Raji (cell line): Measurements from ENCODE around the gene SYP.

ENCODE experiments used
- POLR2A ChIP-seq: IDR thresholded peaks from 2 replicates; pipeline ENCODE4 v1.6.1; 2011; ENCODE audit warnings: low read depth, low read length, control low read depth; ENCODE audit not compliant: insufficient read depth

SYP gene

DNA sequence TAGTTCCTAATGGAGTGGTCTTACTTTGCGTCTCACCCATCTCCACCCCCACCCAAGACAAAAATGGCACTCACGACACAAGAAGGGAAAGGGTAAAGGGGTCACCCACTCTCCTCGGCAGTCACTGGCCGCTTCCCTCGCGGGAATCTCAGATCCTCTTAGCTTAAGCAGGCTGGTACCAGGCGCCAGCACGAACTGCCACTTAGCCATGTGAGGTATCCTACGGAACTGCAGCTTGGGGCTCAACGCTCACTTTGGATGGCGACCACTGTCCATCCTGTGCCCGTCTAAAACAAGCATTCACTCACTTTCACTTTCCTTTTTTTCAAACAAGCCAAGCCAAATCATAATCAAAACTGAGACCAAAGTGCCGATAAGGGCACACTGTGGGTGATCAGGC lies 52.1 kb downstream of the SYP start:
- no peak for TF ChIP-seq POLR2A

DNA sequence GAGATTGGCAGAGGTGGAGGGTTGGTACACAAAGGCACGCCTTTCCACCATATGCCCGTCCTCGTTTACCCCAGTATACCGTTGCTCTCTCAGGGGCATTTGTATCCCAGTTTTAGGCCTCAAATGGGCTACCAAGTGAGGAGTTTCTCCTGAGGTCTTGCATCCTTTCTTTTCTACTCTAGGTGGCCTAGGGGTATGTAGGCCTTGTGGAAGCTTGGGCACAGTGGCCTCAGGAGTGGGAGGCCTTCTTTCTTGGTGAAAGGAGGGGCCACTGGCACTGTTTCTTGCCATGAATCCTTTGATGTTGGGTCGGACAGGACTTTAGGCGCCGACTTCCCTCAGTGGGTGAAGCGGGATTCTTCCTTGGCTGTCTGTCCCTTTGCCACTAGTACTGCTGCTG lies 52.7 kb downstream of the SYP start:
- TF ChIP-seq POLR2A: no peak

DNA sequence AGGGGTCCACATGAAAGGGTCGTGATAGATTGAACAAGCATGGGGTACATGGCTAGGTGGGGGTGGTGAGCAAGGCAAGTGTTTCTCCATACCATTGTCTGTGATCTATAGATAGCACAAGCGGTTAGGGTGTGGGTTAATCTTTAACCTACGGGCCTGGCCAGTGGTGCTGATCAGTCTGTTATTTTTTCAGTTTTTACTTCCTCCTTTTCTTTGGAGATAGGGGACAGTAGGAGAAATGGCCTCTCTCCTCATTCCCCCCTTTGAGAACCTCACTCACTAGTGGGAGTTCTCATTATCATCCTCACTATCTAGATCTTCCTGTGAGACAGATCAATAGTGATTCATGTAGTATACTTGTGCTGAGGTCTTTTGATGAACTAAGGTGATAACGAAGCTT lies 60.3 kb downstream of the SYP start:
- TF ChIP-seq POLR2A: no peak
